RWPE1 (cell line): ENCODE results near the gene RIPK4.

Experiments
- CTCF ChIA-PET: fragments of 350-600 bp; sonication (Branson Sonifier 250); formaldehyde crosslinking; extraction: SDS; loops from one replicate; lab custom pipeline; 2021; lab: Yijun Ruan, JAX
- POLR2A ChIA-PET: fragments of 400-600 bp; formaldehyde crosslinking; extraction: SDS; loops from one replicate; lab custom pipeline; 2020; ENCODE audit warnings: antibody characterized with exemption; ENCODE audit not compliant: low non-redundant PET; lab: Yijun Ruan, JAX
- DNase-seq: peaks from one replicate; pipeline ENCODE4 v3.0.0; 2012; ENCODE audit warnings: low spot score
- H3K27ac ChIP-seq: fragments of 450-650 bp; 2 replicates; pipeline ENCODE4 v1.5.1; 2017
- TF ChIP-seq, protein P1 (sequence below): fragments of 450-650 bp; conservative IDR thresholded peaks from 2 replicates; pipeline ENCODE4 v1.5.1; 2017; ENCODE audit warnings: low read depth, mild to moderate bottlenecking

RIPK4 gene

DNA sequence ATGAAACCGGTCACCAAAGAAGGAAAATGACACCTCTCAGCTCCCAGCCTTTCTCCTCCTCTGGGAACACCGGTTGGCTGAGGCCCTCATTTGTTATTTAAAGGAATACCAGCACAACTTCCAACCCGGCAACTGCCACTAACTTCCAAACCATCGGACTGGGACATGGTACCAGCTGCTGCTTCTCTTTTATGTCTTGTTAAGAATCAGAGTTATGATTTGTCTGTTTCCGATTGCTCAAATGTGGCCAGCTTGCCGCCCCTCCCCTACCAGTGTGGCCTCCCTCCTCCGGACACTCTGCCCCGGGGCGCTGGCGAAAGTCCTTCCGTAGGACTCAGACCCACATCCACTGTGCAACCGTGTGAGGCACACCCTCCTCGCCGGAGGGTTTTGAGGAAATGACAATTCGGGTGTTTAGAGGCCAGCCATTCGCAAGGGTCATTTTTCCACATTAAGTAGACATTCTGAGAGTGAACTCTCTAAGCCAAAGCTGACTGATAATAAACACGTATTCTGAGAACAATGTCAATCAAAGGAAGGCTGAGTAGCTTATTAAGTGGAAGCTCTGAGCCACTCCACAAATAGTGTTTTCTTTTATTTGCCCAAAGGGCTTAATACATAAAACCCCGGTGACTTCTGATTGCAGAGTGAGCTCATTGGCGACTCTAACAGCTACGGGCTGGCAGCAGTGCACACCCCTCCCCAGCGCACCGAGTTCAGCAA, 5.5 kb downstream of the RIPK4 start:
- TF ChIP-seq, protein P1, sequence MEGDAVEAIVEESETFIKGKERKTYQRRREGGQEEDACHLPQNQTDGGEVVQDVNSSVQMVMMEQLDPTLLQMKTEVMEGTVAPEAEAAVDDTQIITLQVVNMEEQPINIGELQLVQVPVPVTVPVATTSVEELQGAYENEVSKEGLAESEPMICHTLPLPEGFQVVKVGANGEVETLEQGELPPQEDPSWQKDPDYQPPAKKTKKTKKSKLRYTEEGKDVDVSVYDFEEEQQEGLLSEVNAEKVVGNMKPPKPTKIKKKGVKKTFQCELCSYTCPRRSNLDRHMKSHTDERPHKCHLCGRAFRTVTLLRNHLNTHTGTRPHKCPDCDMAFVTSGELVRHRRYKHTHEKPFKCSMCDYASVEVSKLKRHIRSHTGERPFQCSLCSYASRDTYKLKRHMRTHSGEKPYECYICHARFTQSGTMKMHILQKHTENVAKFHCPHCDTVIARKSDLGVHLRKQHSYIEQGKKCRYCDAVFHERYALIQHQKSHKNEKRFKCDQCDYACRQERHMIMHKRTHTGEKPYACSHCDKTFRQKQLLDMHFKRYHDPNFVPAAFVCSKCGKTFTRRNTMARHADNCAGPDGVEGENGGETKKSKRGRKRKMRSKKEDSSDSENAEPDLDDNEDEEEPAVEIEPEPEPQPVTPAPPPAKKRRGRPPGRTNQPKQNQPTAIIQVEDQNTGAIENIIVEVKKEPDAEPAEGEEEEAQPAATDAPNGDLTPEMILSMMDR: no peak
- ChIA-PET POLR2A (interaction anchor here (0.6 kb wide), 1 partner anchor 442 kb away, joined by 3 read pairs; no protein-coding TSS in a partner anchor), CTCF (interaction anchor here (0.6 to 7.1 kb wide), 4 partner anchors 17 to 479 kb away, joined by 3 to 41 read pairs (median 4); no protein-coding TSS in a partner anchor)
- H3K27ac ChIP-seq: peak overlapping the region; percentile 95
- DNase-seq: no peak

DNA sequence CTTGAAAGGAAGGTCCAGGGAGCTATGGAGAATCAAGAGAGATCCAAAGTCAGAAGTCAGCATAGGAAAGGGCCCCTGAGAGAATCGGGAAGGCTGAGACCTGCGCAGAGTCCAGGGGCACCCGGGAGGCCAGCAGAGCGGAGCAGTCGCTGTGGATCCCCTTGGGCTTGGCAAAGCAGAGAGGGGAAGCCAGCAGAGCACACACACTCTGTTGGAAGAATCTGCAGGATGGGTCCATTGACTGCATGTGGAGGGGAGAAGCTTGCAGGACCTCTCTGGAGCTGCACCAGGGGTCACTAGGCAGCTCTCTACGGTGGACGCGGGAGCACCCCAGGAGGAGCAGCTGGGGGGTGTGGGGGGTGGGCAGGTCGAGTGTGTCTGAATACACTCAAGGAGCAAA, 6.4 kb downstream of the RIPK4 start:
- no peak for DNase-seq
- CTCF ChIA-PET: interaction anchor here (0.6 to 7.1 kb wide), 3 partner anchors 13 to 148 kb away, joined by 4 to 41 read pairs (median 4); no protein-coding TSS in a partner anchor
- peak overlapping the region; percentile 95 for H3K27ac ChIP-seq
- POLR2A ChIA-PET: no interaction called here
- TF ChIP-seq, protein P1: no peak

DNA sequence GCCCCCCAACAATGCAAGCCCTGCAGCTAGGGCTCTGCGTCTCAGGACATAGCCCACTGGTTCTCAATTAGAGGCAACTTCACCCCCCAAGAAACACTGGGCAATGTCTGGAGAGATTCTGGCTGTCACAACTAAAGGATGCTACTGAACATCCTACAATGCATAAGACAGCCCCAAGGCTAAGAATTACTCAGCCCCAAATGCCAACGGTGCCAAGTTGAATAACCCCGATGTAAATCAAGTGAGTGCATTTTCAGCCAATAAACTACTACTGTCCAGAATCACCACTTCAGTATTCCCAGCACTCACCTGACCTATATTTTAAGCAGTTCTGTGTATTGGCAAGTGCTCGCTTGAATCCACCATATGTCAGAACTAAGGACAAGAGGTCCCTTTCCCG, 6.9 kb downstream of the RIPK4 start:
- POLR2A ChIA-PET: no interaction called here
- TF ChIP-seq, protein P1: no peak
- no peak for DNase-seq
- H3K27ac ChIP-seq: peak overlapping the region; percentile 95
- CTCF ChIA-PET: no interaction called here

DNA sequence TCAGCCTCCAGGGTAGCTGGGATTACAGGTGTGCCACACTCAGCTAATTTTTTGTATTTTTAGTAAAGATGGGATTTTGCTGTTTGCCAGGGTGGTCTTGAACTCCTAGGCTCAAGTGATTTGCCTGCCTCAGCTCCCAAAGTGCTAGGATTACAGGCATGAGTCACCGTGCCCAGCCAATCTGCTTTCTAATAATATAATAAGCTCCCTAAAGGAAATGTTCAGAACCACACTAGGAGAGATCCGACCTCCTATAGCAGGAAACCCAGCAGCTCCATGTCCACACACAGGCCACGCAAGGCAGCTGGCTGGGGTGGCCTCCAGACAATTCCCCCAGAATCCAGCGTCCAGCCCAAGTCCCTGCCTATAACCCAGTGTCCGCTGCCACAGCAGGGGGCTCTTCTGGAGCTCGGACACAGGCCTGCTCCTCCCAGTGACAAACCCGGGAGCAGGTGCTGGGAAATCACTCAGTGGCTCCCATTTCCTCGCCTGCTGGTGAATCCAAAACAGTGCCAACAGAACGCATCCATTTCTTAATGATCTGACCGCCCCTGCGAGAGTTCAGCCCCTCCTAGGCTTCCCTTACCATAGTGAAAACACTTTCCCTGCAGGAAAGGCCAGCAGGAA, 7.5 kb downstream of the RIPK4 start:
- peak overlapping the region; percentile 95 for H3K27ac ChIP-seq
- DNase-seq: no peak
- TF ChIP-seq, protein P1: no peak
- CTCF ChIA-PET: interaction anchor here (0.7 to 0.8 kb wide), 2 partner anchors 19 to 147 kb away, joined by 3 to 4 read pairs; no protein-coding TSS in a partner anchor
- POLR2A ChIA-PET: no interaction called here

DNA sequence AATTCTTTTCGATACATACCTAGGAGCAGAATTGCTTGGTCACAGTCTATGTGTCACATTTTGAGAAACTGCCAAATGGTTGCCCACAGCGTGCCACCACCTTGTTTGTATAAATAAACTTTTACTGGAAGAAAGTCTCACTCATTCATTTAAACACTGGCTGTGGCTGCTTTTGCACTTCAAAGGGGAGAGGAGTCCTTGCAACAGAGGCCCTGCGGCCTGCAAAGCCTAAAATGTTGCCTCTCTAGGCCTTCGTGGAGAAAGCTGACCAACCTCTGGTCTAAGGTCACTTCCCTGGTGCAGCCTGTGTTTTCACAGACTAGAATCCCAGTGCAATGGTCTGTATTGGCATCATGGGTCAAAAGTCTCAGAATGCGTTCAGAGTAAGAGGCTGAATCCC, 8.3 kb downstream of the RIPK4 start:
- peak overlapping the region; percentile 95 for H3K27ac ChIP-seq

More for the DNA sequence above, 8.3 kb downstream of the RIPK4 start:
- ChIA-PET POLR2A (no interaction called here), CTCF (interaction anchor here (0.8 kb wide), 1 partner anchor 146 kb away, joined by 4 read pairs; no protein-coding TSS in a partner anchor)
- no peak for DNase-seq
- TF ChIP-seq, protein P1: no peak
